CD4-positive, alpha-beta T cell treated with Interleukin-15 for 1 hour (primary cell): ENCODE results near the gene C9orf72.
"Not testable (repeated sequence)": the region's sequence is repeated elsewhere in the genome, so short reads cannot be mapped to it uniquely, and the experiment has no call there.

Source experiments
- DNase-seq: peaks from one replicate; pipeline ENCODE4 v3.0.0-alpha.2; 2020

Gene C9orf72

DNA sequence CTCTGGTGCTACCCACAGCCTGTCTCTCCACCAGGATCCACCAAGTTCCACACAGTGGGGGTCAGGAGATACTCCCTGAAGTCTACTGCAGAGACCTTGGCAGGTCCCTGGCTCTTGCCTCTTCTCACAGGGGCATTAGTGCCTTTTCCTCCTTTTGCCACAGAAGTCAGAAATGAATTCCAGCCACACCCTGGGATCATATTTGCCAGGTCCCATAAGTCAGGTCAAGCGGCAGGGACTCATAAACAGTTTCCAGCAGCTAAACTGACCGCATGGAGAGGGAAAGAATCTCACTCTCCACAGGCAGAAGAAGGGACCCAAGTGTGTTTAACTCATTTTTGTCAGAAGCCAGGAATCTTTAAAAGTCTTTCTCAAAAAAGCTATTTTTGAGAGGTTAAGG lies 62.5 kb downstream of the C9orf72 start:
- no peak for DNase-seq

DNA sequence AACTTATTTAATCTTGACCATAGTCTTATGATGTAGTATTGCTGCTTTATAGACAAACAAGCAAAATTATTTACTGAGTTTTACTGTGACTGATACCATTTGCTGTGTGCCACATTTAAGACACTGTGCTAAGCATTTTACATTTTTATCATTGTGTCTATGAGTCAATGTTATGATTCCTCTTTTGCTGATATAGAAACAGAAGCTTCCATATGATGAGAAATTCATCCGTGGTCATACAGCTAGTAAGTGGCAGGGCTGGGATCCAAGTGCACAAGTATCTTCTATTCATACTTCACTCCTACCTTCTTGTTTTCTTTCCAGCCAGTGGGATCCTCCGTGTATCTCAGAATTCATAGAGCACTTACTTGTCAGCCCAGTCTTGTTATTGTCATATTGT lies 66.3 kb downstream of the C9orf72 start:
- no peak for DNase-seq

DNA sequence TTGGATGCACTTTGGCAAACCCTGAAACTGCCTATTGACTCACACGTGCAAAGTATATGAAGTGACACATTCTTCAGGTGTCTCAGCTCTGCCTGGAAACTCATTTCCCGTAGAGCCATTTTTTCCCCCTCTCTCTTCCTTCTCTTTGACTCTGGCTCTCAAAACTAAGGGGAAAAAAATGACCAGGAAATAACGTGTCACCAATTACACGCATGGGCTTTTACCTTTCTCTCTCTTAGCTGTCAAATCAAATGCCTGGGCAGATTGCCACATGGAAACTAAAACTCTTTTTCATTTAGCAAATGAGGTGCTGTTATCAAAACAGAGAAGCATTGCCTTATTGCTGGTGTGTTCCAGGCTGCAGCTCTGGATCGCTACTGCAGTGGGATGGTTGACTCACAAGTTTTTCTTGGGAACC lies 67.5 kb downstream of the C9orf72 start:
- no peak for DNase-seq

DNA sequence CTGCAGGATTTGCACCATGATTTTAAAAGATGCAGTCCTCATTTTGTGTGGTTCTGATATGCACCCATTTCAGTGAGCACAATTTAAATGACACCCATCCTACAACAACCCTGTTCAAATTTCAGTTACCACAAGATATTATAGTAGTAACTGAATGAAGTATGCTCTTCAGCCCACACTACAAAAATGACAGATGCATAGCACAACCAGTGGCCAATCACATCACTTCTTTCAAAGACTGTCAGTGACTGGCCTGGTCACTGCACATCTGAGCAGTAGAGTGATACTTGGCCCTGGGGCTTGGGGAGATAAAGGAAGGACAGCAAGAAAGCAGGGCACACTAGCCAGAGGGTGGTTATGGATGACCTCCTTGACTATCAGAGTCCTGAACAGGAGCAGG lies 69.0 kb downstream of the C9orf72 start:
- no peak for DNase-seq

DNA sequence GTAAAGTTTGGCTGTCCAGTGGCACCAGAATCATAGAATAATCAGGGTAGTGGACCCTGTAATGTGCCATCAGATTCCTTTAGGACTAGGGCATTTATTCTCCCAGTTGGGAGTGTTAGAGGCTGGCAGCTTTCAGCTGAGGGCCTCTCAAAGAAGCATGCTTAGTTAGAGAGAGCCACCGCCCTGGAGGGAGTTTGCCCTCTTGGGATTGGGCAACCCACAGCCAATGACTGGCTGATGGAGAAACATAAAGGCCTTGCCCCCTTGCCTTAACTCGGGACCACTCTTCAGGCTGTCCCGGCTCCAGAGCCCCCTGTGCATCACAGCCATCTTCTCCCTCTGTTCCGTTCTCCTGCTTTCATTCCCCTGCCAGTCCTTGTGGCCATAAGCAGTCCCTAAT lies 69.7 kb downstream of the C9orf72 start:
- DNase-seq, result no peak

DNA sequence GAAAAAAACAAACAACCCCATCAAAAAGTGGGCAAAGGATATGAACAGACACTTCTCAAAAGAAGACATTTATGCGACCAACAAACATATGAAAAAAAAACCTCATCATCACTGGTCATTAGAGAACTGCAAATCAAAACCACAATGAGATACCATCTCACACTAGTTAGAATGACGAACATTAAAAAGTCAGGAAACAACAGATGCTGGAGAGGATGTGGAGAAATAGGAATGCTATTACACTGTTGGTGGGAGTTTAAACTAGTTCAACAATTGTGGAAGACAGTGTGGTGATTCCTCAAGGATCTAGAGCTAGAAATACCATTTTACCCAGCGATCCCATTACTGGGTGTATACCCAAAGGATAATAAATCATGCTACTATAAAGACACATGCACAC lies 72.4 kb downstream of the C9orf72 start:
- not testable (repeated sequence) for DNase-seq

DNA sequence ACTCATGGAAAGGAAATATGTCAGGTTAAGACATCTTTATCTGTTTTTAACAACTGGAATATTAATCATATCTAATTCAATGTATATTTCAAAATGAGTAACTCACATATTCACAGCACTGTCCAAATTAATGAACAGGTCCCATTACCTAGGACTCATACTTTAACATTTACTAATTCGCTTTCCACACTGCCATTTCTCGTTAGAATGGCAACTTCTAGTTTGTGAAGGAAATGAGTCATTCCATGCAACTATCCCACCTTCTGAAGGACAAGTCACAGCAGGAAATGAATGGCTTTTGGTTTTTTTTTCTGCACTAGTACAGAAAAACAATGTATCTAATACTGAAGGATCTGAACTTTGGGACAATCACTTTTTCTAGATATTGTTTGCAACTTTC lies 73.8 kb downstream of the C9orf72 start:
- DNase-seq, result no peak

DNA sequence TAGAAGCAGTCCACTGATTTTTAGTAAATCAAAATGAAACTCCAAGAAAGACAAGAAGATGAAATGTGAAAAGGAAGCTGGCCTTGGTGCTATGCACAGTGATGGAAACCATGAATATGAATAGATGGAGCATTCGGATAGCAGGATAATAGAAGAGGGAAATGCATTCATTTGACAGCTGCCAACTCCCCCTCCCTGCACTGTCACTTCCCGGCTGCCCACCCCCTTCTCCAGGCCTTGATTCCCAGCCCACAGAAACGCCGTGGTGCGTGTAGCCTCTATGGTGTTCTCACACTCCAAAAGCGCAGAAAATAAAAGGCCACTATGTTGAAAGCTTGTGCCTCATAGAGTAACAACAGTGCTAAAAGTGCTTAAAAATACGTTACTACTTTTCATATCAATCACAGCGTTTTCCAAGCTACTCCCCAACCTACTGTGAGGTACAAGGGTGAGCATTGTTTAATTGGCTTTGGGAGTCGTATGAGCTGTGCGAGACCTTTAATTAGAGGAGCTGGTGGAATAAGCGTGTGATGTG lies 75.3 kb downstream of the C9orf72 start:
- no peak for DNase-seq
